Fibroblast of lung (primary cell): Measurements from ENCODE around the gene EFNA5.

ENCODE experiments used
- CTCF ChIP-seq, 2 donors: IDR thresholded peaks in 1 of 2; conservative IDR thresholded peaks in 1 of 2; 1 replicate in 1 of 2; 2 replicates in 1 of 2; pipeline ENCODE4 v1.5.1; 2011 to 2012; ENCODE audit warnings: low read length in 2 of 2, control low read depth in 1 of 2, inconsistent platforms in 1 of 2, low read depth in 1 of 2, mild to moderate bottlenecking in 1 of 2
- EZH2 ChIP-seq: IDR thresholded peaks from 2 replicates; pipeline ENCODE4 v1.5.1; 2012; ENCODE audit warnings: low read length, control low read depth, mild to moderate bottlenecking; ENCODE audit errors: missing control alignments

- TF ChIP-seq CTCF (conservative IDR thresholded peaks at IDR 0.05 in 1 of 2, IDR thresholded peaks at IDR 0.05 in 1 of 2; ENCODE audit: low read depth in 1 of 2, low read length in 2 of 2) (no peak), EZH2 (no peak)
These were observed 283.1 kb downstream of the EFNA5 start for GRCh38 chr5:107387526-107388140.
